ENCODE data around the gene CNOT3.

Gene CNOT3

DNA sequence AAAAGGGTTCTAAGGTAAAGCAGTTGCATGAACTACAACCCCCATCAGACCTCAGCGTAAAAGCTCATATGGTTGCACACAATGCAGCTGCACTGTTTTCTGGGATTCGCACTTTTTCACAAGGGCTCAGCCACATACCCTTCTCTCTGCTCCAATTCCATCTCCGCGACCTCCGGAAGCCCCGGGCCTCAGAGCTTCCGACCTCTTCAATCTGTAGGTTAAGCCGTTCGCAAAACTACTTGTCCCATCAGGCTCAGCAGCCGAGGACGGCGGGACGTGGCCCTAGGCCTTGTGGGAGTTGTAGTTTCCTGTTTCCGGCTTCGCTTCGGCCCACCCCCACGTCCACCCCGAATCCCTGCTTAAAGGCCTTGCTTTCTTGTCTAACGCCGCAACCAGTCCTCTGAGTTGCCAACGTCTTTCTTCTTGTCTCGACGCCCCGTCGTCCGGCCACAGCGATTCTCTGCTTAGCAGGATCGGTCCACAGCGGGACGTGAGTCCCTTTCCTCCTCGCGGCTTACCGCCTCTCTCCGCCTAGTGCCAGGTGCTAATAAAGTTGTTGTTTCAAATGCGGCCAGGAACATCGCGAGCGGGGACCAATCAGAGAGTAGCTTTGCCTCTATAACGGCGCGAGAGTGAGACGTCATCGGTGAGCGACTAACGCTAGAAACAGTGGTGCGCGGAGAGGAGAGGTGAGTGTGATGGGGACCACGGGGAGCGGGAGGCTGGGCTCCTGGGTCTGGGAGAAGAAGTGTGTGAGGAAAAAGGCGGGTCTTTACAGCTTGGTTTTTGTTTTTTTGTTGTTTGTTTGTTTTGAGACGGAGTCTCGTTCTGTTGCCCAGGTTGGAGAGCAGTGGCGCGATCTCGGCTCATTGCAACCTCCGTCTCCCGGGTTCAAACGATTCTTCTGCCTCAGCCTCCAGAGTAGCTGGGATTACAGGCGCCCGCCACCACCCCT lies 22.2 kb upstream of the CNOT3 start, which contains the start of the genes PRPF31 and TFPT (continued):
- peak; percentile 100 for TF ChIP-seq ZNF76 (tag by site-specific recombination; IDR thresholded peaks at IDR 0.05; ENCODE audit: borderline replicate concordance, low read depth)
- TF ChIP-seq ZNF292 (tag by site-specific recombination; IDR thresholded peaks at IDR 0.05; ENCODE audit: borderline replicate concordance, low read depth): no peak
- peak; percentile 84; the same call in 1 of the 2 replicates for TF ChIP-seq ZNF843 (tag by site-specific recombination; IDR thresholded peaks at IDR 0.05)

DNA sequence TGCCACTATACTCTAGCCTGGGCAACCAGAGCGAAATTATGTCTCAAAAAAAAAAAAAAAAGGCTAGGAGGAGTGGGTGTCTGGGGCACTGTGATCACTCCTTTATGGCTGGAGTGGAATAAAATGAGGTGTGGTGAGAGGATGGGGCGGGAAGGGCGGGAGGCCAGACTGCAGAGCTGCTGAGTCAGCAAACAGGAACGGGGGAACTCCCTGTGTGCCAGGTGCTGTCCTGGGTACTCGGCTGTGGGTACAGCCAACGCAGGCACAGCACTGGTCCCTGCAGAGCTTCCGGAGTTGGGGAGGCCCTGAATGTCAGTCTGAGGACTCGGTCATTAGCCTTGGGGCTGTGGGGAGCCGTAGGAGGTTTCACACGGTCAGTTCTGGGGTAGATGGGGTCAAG lies 16.3 kb upstream of the CNOT3 start:
- peaks cover 3% of the 10 kb centered on the region for H3K4me1 ChIP-seq (ENCODE audit: control insufficient read depth, insufficient read depth, low read length)
- H3K36me3 ChIP-seq (ENCODE audit: control insufficient read depth in 2 of 2, insufficient read depth in 1 of 2, low read length in 2 of 2): peaks cover 28 to 77% of the 10 kb centered on the region in 2 experiments
- ChIA-PET CTCF (no interaction called here), POLR2A (interaction anchor here (2.4 kb wide), 1 partner anchor 16 kb away, joined by 9 read pairs; the partner anchor contains the start of gene CNOT3)
- no peaks in the 10 kb centered on the region for H3K9me3 ChIP-seq (ENCODE audit: control insufficient read depth, insufficient read depth, low read depth, low read length)
- H3K27ac ChIP-seq (ENCODE audit: extremely low read depth, low read depth, low read length): no peak overlapping the region
- TF ChIP-seq KLF9 (tag by site-specific recombination; IDR thresholded peaks at IDR 0.05; ENCODE audit: low read depth): no peak
- TF ChIP-seq KLF16 (tag by site-specific recombination; IDR thresholded peaks at IDR 0.05): no peak
- no peak for TF ChIP-seq ZNF24 (tag by site-specific recombination; IDR thresholded peaks at IDR 0.05)
- no peak for TF ChIP-seq ZNF621 (tag by site-specific recombination; IDR thresholded peaks at IDR 0.05)
- TF ChIP-seq ZNF580 (tag by site-specific recombination; IDR thresholded peaks at IDR 0.05): no peak
- TF ChIP-seq, protein P1, sequence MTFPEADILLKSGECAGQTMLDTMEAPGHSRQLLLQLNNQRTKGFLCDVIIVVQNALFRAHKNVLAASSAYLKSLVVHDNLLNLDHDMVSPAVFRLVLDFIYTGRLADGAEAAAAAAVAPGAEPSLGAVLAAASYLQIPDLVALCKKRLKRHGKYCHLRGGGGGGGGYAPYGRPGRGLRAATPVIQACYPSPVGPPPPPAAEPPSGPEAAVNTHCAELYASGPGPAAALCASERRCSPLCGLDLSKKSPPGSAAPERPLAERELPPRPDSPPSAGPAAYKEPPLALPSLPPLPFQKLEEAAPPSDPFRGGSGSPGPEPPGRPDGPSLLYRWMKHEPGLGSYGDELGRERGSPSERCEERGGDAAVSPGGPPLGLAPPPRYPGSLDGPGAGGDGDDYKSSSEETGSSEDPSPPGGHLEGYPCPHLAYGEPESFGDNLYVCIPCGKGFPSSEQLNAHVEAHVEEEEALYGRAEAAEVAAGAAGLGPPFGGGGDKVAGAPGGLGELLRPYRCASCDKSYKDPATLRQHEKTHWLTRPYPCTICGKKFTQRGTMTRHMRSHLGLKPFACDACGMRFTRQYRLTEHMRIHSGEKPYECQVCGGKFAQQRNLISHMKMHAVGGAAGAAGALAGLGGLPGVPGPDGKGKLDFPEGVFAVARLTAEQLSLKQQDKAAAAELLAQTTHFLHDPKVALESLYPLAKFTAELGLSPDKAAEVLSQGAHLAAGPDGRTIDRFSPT (tag by site-specific recombination; IDR thresholded peaks at IDR 0.05): no peak
- no peak for TF ChIP-seq ZNF830 (tag by site-specific recombination; IDR thresholded peaks at IDR 0.05; ENCODE audit: low read depth)
- TF ChIP-seq GLIS2 (tag by site-specific recombination; IDR thresholded peaks at IDR 0.05): no peak
- TF ChIP-seq ZNF280C (tag by site-specific recombination; IDR thresholded peaks at IDR 0.05): no peak
- TF ChIP-seq ZNF335 (tag by site-specific recombination; conservative IDR thresholded peaks at IDR 0.05): no peak
- TF ChIP-seq WT1 (tag by site-specific recombination; IDR thresholded peaks at IDR 0.05): no peak
- TF ChIP-seq ZNF221 (tag by site-specific recombination; IDR thresholded peaks at IDR 0.05; ENCODE audit: borderline replicate concordance): no peak
- no peak for TF ChIP-seq ZNF768 (tag by site-specific recombination; IDR thresholded peaks at IDR 0.05)
- TF ChIP-seq ZNF501 (tag by site-specific recombination; IDR thresholded peaks at IDR 0.05): no peak
- TF ChIP-seq, protein P2, sequence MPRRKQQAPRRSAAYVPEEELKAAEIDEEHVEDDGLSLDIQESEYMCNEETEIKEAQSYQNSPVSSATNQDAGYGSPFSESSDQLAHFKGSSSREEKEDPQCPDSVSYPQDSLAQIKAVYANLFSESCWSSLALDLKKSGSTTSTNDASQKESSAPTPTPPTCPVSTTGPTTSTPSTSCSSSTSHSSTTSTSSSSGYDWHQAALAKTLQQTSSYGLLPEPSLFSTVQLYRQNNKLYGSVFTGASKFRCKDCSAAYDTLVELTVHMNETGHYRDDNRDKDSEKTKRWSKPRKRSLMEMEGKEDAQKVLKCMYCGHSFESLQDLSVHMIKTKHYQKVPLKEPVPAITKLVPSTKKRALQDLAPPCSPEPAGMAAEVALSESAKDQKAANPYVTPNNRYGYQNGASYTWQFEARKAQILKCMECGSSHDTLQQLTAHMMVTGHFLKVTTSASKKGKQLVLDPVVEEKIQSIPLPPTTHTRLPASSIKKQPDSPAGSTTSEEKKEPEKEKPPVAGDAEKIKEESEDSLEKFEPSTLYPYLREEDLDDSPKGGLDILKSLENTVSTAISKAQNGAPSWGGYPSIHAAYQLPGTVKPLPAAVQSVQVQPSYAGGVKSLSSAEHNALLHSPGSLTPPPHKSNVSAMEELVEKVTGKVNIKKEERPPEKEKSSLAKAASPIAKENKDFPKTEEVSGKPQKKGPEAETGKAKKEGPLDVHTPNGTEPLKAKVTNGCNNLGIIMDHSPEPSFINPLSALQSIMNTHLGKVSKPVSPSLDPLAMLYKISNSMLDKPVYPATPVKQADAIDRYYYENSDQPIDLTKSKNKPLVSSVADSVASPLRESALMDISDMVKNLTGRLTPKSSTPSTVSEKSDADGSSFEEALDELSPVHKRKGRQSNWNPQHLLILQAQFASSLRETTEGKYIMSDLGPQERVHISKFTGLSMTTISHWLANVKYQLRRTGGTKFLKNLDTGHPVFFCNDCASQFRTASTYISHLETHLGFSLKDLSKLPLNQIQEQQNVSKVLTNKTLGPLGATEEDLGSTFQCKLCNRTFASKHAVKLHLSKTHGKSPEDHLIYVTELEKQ (tag by site-specific recombination; IDR thresholded peaks at IDR 0.05; ENCODE audit: borderline replicate concordance): no peak
- H3K4me3 ChIP-seq (ENCODE audit: low read depth, low read length): no peak overlapping the region
